H9 (cell line): ENCODE data around the gene NPLOC4. TPM values are rescaled to one million over a fixed set of nuclear protein-coding genes. Genes with fewer than 3 reads are reported as not detected.
A peak's percentile ranks its signal among the peaks of the same experiment; 100 is the strongest.

ENCODE experiments used
- DNase-seq: peaks from one replicate; pipeline ENCODE4 v3.0.0-alpha.2; 2017
- H2AFZ ChIP-seq: one replicate; pipeline ENCODE4 v1.6.1; 2013; ENCODE audit warnings: mild to moderate bottlenecking, low read length, control low read depth, moderate library complexity
- H2AK5ac ChIP-seq: 2 replicates; pipeline ENCODE4 v1.6.1; 2013; ENCODE audit warnings: low read length, control low read depth, mixed read lengths; ENCODE audit not compliant: insufficient read length
- H2BK120ac ChIP-seq: one replicate; pipeline ENCODE4 v1.6.1; 2013; ENCODE audit warnings: low read depth, mild to moderate bottlenecking, low read length, control low read depth, inconsistent platforms; ENCODE audit not compliant: poor library complexity, severe bottlenecking
- H2BK12ac ChIP-seq: 2 replicates; pipeline ENCODE4 v1.6.1; 2013; ENCODE audit warnings: low read length, control low read depth, mixed read lengths, low read depth; ENCODE audit not compliant: insufficient read length
- H2BK15ac ChIP-seq: 2 replicates; pipeline ENCODE4 v1.6.1; 2013; ENCODE audit warnings: low read depth, low read length, control low read depth
- H2BK20ac ChIP-seq: one replicate; pipeline ENCODE4 v1.6.1; 2013; ENCODE audit warnings: low read depth, mild to moderate bottlenecking, low read length, control low read depth, inconsistent platforms; ENCODE audit not compliant: poor library complexity, severe bottlenecking
- H2BK5ac ChIP-seq: 2 replicates; pipeline ENCODE4 v1.6.1; 2013; ENCODE audit warnings: low read length, control low read depth, mixed read lengths; ENCODE audit not compliant: insufficient read length
- H3K14ac ChIP-seq: 2 replicates; pipeline ENCODE4 v1.6.1; 2013; ENCODE audit warnings: low read length, control low read depth; ENCODE audit not compliant: insufficient read depth
- H3K18ac ChIP-seq: 2 replicates; pipeline ENCODE4 v1.6.1; 2013; ENCODE audit warnings: low read depth, mild to moderate bottlenecking, mixed read lengths, low read length, control low read depth; ENCODE audit not compliant: insufficient read length
- H3K23ac ChIP-seq: 2 replicates; pipeline ENCODE4 v1.6.1; 2013; ENCODE audit warnings: low read length, control low read depth, mixed read lengths, low read depth; ENCODE audit not compliant: insufficient read length
- H3K23me2 ChIP-seq: 2 replicates; pipeline ENCODE4 v1.6.1; 2013; ENCODE audit warnings: low read depth, mild to moderate bottlenecking, mixed read lengths, low read length, control low read depth; ENCODE audit not compliant: insufficient read length, poor library complexity, severe bottlenecking
- H3K27ac ChIP-seq: 2 replicates; pipeline ENCODE4 v1.5.1; 2013; ENCODE audit warnings: low read length, control low read depth, mixed read lengths, low read depth; ENCODE audit not compliant: insufficient read length
- H3K27me3 ChIP-seq: 2 replicates; pipeline ENCODE4 v1.6.1; 2013; ENCODE audit warnings: low read length, control low read depth, inconsistent platforms; ENCODE audit not compliant: insufficient read depth
- H3K4ac ChIP-seq: 2 replicates; pipeline ENCODE4 v1.6.1; 2013; ENCODE audit warnings: low read depth, mild to moderate bottlenecking, control low read depth, inconsistent platforms, low read length, moderate library complexity
- H3K4me1 ChIP-seq: 2 replicates; pipeline ENCODE4 v1.6.1; 2013; ENCODE audit warnings: low read length, control low read depth, inconsistent platforms; ENCODE audit not compliant: insufficient read depth
- H3K4me2 ChIP-seq: 2 replicates; pipeline ENCODE4 v1.6.1; 2013; ENCODE audit warnings: low read length, control low read depth, mixed read lengths; ENCODE audit not compliant: insufficient read length, insufficient read depth
- H3K56ac ChIP-seq: 2 replicates; pipeline ENCODE4 v1.6.1; 2013; ENCODE audit warnings: low read depth, mild to moderate bottlenecking, mixed read lengths, low read length, control low read depth; ENCODE audit not compliant: insufficient read length
- H3K79me1 ChIP-seq: 2 replicates; pipeline ENCODE4 v1.6.1; 2013; ENCODE audit warnings: low read depth, mild to moderate bottlenecking, moderate library complexity, low read length, control low read depth, inconsistent platforms; ENCODE audit not compliant: insufficient read depth, poor library complexity, severe bottlenecking
- H3K79me2 ChIP-seq: 2 replicates; pipeline ENCODE4 v1.6.1; 2013; ENCODE audit warnings: low read length, control low read depth, inconsistent platforms; ENCODE audit not compliant: insufficient read depth
- H3K9ac ChIP-seq: 2 replicates; pipeline ENCODE4 v1.6.1; 2013; ENCODE audit warnings: low read length, control low read depth, mixed read lengths; ENCODE audit not compliant: insufficient read length; ENCODE audit errors: extremely low read depth
- H3K9me3 ChIP-seq: one replicate; pipeline ENCODE4 v1.6.1; 2013; ENCODE audit warnings: low read depth, low read length, inconsistent platforms; ENCODE audit not compliant: control insufficient read depth
- H3T11ph ChIP-seq: one replicate; pipeline ENCODE4 v1.6.1; 2013; ENCODE audit warnings: mild to moderate bottlenecking, low read length, control low read depth, inconsistent platforms
- H4K20me1 ChIP-seq: one replicate; pipeline ENCODE4 v1.6.1; 2013; ENCODE audit not compliant: control insufficient read depth, insufficient read length, insufficient read depth
- H4K5ac ChIP-seq: 2 replicates; pipeline ENCODE4 v1.6.1; 2013; ENCODE audit warnings: low read depth, mild to moderate bottlenecking, mixed read lengths, low read length, control low read depth; ENCODE audit not compliant: insufficient read length
- H4K8ac ChIP-seq: replicated peaks from 2 replicates; pipeline ENCODE4 v1.6.1; 2013; ENCODE audit warnings: low read length, control low read depth, mixed read lengths, low read depth; ENCODE audit not compliant: insufficient read length
- H4K91ac ChIP-seq: 2 replicates; pipeline ENCODE4 v1.6.1; 2013; ENCODE audit warnings: low read depth, mild to moderate bottlenecking, moderate library complexity, mixed read lengths, low read length, control low read depth; ENCODE audit not compliant: insufficient read length
- H3K27ac Mint-ChIP-seq, 3 experiments: 2 replicates in 2 of 3; 3 replicates in 1 of 3; pipeline ENCODE4 v1.8.0; 2020 to 2021; ENCODE audit warnings: mixed read lengths in 3 of 3, mild to moderate bottlenecking in 1 of 3, moderate library complexity in 1 of 3
- H3K27me3 Mint-ChIP-seq: 2 replicates; pipeline ENCODE4 v1.8.0; 2021; ENCODE audit warnings: low read depth, mild to moderate bottlenecking, moderate library complexity, mixed read lengths
- H3K36me3 Mint-ChIP-seq, 3 experiments: 2 replicates in 2 of 3; 3 replicates in 1 of 3; pipeline ENCODE4 v1.8.0; 2020 to 2021; ENCODE audit warnings: low read depth in 3 of 3, mixed read lengths in 3 of 3; ENCODE audit not compliant: insufficient read depth in 1 of 3
- H3K4me1 Mint-ChIP-seq, 2 experiments: 2 replicates each; pipeline ENCODE4 v1.8.0; 2020; ENCODE audit warnings: mixed read lengths in 2 of 2
- H3K4me3 Mint-ChIP-seq, 2 experiments: 2 replicates in 1 of 2; 3 replicates in 1 of 2; pipeline ENCODE4 v1.8.0; 2020 to 2021; ENCODE audit warnings: mild to moderate bottlenecking in 2 of 2, mixed read lengths in 2 of 2, moderate library complexity in 1 of 2
- H3K9me3 Mint-ChIP-seq, 2 experiments: 2 replicates in 1 of 2; 3 replicates in 1 of 2; pipeline ENCODE4 v1.8.0; 2020; ENCODE audit warnings: mild to moderate bottlenecking in 2 of 2, mixed read lengths in 2 of 2, moderate library complexity in 1 of 2
- WGBS: extraction: QIAGEN DNeasy Blood & Tissue Kit; methylation state at CpG from one replicate; pipeline ENCODE4 v1.1.7; 2013; ENCODE audit warnings: missing lambda C conversion rate, low lambda C conversion rate, mixed read lengths; ENCODE audit not compliant: insufficient read length; ENCODE audit errors: extremely low coverage; 5-methylcytosine and 5-hydroxymethylcytosine counted together
- total RNA-seq: library from RNA; stranded (reverse); gene quantifications from 2 replicates; pipeline ENCODE4 v1.2.1, GENCODE V29; 2021
- TF ChIP-seq, protein P1 (sequence below): fragments of 200-600 bp; sonication (generic); conservative IDR thresholded peaks from 3 replicates; pipeline ENCODE4 v1.8.0; 2021; ENCODE audit warnings: antibody characterized with exemption, mild to moderate bottlenecking

Gene NPLOC4
- total RNA-seq, 1 experiment from 2014 or later = 103 TPM

DNA sequence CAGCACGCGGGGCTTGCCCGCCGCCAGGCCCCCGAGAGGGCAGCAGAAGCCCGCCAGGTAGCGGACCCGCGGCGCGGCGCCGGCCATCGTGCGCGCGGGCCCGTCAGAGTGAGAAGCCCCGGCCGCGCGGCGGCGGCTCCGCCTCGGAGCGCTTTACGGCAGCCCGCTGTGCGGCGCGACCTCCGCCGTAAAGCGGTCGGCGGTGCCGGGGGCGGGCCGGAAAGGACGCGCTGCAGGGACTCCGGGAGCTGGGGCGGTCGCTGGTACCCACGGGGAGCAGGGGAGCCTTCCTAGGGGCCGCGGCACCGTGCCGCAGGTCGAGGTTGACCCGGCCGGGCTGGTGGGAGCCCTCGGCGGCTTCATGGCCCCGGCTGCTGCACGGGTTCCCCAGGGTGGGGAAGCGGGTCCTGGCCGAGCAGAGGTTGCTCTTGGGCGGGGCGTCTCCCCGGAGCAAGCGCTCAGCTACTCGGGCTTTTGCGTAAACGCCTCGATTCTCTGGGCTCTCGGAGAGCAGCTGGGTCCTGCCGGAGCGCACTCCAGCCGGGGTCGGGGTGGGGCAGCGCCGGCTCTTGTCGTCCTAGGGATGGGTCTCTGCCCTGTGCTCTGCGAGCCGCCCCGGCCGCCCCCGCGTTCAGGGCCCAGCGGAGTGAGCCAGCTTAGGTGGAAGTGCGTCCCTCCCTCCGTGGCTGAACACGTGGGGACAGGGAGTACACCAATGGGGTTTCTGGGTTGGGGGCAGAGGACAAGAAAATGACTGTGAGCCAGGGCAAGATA is 84.5 kb downstream of the NPLOC4 start, which contains the start of gene FAAP100:
TSS of gene FAAP100 (minus strand) at position 110 of the 774 bp plus-strand sequence. CDS start at position 87, 23 bp downstream.
- Histone ChIP-seq H3T11ph (no peak within 1 kb of the TSS), H3K4me1 (peaks cover 3% of the 10 kb centered on the region; the same call in 1 of the 2 replicates), H3K23me2 (peaks cover 10% of the 10 kb centered on the region), H2BK120ac (no peak within 1 kb of the TSS), H3K56ac (no peak within 1 kb of the TSS), H3K9ac (peak within 1 kb of the TSS; percentile 31), H2BK5ac (no peak within 1 kb of the TSS), H4K8ac (no peak within 1 kb of the TSS), H3K9me3 (no peaks in the 10 kb centered on the region), H2BK12ac (no peak within 1 kb of the TSS), H3K27ac (no peak within 1 kb of the TSS), H2BK20ac (no peak within 1 kb of the TSS), H3K27me3 (no peaks in the 10 kb centered on the region), H3K23ac (no peak within 1 kb of the TSS), H2AFZ (no peak within 1 kb of the TSS), H2AK5ac (no peak within 1 kb of the TSS), H3K79me2 (peaks cover 2% of the 10 kb centered on the region; the same call in 1 of the 2 replicates), H3K14ac (peak within 1 kb of the TSS; percentile 18), H3K18ac (peak within 1 kb of the TSS; percentile 15), H3K4ac (no peak within 1 kb of the TSS), H2BK15ac (no peak within 1 kb of the TSS), H4K5ac (no peak within 1 kb of the TSS), H3K79me1 (peaks cover 5% of the 10 kb centered on the region), H4K20me1 (no peaks in the 10 kb centered on the region), H4K91ac (no peak within 1 kb of the TSS), H3K4me2 (peak within 1 kb of the TSS; percentile 39)
- peak within 1 kb of the TSS; percentile 84 to 90 for H3K4me3 Mint-ChIP-seq
- H3K9me3 Mint-ChIP-seq = no peaks in the 10 kb centered on the region; a peak in 1 of 5 replicates
- peaks cover 13 to 47% (median 37%) of the 10 kb centered on the region in 3 experiments; a peak in 6 of 7 replicates for H3K36me3 Mint-ChIP-seq
- peaks cover 16% of the 10 kb centered on the region in 2 experiments for H3K4me1 Mint-ChIP-seq
- DNase-seq = peak; percentile 89
- TF ChIP-seq, protein P1, sequence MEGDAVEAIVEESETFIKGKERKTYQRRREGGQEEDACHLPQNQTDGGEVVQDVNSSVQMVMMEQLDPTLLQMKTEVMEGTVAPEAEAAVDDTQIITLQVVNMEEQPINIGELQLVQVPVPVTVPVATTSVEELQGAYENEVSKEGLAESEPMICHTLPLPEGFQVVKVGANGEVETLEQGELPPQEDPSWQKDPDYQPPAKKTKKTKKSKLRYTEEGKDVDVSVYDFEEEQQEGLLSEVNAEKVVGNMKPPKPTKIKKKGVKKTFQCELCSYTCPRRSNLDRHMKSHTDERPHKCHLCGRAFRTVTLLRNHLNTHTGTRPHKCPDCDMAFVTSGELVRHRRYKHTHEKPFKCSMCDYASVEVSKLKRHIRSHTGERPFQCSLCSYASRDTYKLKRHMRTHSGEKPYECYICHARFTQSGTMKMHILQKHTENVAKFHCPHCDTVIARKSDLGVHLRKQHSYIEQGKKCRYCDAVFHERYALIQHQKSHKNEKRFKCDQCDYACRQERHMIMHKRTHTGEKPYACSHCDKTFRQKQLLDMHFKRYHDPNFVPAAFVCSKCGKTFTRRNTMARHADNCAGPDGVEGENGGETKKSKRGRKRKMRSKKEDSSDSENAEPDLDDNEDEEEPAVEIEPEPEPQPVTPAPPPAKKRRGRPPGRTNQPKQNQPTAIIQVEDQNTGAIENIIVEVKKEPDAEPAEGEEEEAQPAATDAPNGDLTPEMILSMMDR = no peak
- WGBS = no CpG with 5 or more reads among the region's 85 CpGs
- H3K27ac Mint-ChIP-seq = peak within 1 kb of the TSS; percentile 78 to 96 (median 87); a peak in 6 of 7 replicates
- no peaks in the 10 kb centered on the region for H3K27me3 Mint-ChIP-seq
